Measurements from ENCODE around the gene ARHGAP29.

ARHGAP29 gene

GRCh38 chr1:94259635-94260289 lies 22.4 kb upstream of the ARHGAP29 start:
- no peak for DNase-seq

- DNase-seq = no peak
Measured at GRCh38 chr1:94258873-94259331, 21.5 kb upstream of the ARHGAP29 start.

- DNase-seq = no peak
Measured at GRCh38 chr1:94257444-94257843, 20.1 kb upstream of the ARHGAP29 start.

GRCh38 chr1:94255476-94255875 lies 18.1 kb upstream of the ARHGAP29 start:
- DNase-seq = no peak

GRCh38 chr1:94254073-94254810 lies 16.9 kb upstream of the ARHGAP29 start:
- no peak for DNase-seq

- DNase-seq = no peak
Measured at GRCh38 chr1:94253456-94254017, 16.2 kb upstream of the ARHGAP29 start.

GRCh38 chr1:94250341-94250740 lies 13.0 kb upstream of the ARHGAP29 start:
- no peak for DNase-seq

GRCh38 chr1:94248956-94249688 lies 11.7 kb upstream of the ARHGAP29 start:
- DNase-seq = no peak

GRCh38 chr1:94247138-94248094 lies 10.0 kb upstream of the ARHGAP29 start:
- peak; percentile 30 for DNase-seq

- DNase-seq = no peak
Measured at GRCh38 chr1:94246692-94247137, 9.3 kb upstream of the ARHGAP29 start.

GRCh38 chr1:94245747-94246438 lies 8.5 kb upstream of the ARHGAP29 start:
- DNase-seq = no peak

GRCh38 chr1:94244816-94245215 lies 7.4 kb upstream of the ARHGAP29 start:
- DNase-seq = no peak

- DNase-seq = no peak
Measured at GRCh38 chr1:94243665-94244064, 6.3 kb upstream of the ARHGAP29 start.

GRCh38 chr1:94240822-94241221 lies 3.4 kb upstream of the ARHGAP29 start:
- DNase-seq = no peak

- no peak for DNase-seq
Measured at GRCh38 chr1:94239796-94240195, 2.4 kb upstream of the ARHGAP29 start.

GRCh38 chr1:94239051-94239450 lies 1.7 kb upstream of the ARHGAP29 start:
- DNase-seq = no peak

- no peak for DNase-seq
Measured at GRCh38 chr1:94236630-94237290, 624 bp downstream of the ARHGAP29 start.

- no peak for DNase-seq
Measured at GRCh38 chr1:94236013-94236491, 1.3 kb downstream of the ARHGAP29 start.

- no peak for DNase-seq
Measured at GRCh38 chr1:94235189-94236012, 2.0 kb downstream of the ARHGAP29 start.

GRCh38 chr1:94234615-94235014 lies 2.8 kb downstream of the ARHGAP29 start:
- no peak for DNase-seq

Measured in CD4-positive, alpha-beta T cell treated with Interleukin-15 for 1 hour (primary cell).